DMS53 (cell line): ENCODE results near the gene NOCT.
"Not testable (repeated sequence)": the region's sequence is repeated elsewhere in the genome, so short reads cannot be mapped to it uniquely, and the experiment has no call there.

ENCODE experiments used
- DNase-seq: peaks from one replicate; lab custom pipeline; 2025; lab: John Stamatoyannopoulos, UW

NOCT gene, protein sequence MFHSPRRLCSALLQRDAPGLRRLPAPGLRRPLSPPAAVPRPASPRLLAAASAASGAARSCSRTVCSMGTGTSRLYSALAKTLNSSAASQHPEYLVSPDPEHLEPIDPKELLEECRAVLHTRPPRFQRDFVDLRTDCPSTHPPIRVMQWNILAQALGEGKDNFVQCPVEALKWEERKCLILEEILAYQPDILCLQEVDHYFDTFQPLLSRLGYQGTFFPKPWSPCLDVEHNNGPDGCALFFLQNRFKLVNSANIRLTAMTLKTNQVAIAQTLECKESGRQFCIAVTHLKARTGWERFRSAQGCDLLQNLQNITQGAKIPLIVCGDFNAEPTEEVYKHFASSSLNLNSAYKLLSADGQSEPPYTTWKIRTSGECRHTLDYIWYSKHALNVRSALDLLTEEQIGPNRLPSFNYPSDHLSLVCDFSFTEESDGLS

DNA sequence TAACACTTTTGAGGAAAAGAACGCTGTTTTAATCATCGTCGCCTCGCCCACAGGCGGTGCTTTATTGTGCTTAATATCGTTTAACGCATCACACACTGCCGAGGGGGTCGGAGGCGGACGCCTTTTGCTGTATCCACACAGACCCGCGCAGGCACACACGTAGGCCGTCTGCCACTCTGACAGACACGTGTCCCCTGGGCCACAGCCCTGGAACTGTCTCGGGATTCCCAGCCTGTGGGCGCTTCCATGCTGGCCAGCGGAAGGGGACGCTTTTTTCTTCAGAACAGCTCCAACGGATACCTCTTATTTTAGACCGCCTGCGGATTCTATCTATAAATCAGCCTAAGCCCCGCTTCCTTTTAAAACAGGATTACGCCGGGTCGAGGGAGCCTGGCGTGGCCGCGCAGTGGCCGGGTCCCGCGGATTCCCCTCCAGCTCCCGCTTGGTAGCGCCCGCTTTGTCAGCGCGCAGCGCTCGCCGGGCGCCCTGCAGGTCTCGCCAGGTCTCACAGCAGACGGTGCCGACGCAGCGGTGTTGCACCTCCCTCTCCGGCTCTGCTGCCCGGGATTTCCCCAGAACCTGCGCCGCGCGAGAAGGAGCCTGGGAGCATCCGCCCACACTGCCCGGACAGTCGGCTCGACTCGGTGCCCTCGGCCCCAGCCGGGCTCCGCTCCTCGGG lies at the start of gene NOCT:
Gene NOCT, plus strand, starts transcription at position 513 of the 679 bp plus-strand sequence. CDS start 201 bp downstream, outside the sequence.
- peak; percentile 94 for DNase-seq

DNA sequence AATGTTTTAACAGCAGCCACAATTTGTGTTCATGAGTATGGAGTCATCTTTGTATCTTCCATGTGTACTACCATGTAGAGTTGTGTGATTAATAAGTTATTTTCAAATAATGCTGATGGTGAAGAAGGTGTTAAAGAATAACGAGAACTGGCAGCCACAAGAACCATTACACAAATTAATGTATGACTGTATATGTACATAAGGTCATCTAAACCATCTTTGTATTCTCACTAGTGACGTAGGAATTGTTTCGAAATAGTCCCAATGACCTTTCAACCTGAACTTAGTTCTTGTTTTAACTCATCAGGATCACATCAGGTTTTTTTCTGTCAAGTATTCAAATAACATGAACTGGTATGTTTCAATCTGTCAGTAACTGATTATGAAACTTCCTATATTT lies 48.3 kb upstream of the NOCT start:
- DNase-seq, result no peak

DNA sequence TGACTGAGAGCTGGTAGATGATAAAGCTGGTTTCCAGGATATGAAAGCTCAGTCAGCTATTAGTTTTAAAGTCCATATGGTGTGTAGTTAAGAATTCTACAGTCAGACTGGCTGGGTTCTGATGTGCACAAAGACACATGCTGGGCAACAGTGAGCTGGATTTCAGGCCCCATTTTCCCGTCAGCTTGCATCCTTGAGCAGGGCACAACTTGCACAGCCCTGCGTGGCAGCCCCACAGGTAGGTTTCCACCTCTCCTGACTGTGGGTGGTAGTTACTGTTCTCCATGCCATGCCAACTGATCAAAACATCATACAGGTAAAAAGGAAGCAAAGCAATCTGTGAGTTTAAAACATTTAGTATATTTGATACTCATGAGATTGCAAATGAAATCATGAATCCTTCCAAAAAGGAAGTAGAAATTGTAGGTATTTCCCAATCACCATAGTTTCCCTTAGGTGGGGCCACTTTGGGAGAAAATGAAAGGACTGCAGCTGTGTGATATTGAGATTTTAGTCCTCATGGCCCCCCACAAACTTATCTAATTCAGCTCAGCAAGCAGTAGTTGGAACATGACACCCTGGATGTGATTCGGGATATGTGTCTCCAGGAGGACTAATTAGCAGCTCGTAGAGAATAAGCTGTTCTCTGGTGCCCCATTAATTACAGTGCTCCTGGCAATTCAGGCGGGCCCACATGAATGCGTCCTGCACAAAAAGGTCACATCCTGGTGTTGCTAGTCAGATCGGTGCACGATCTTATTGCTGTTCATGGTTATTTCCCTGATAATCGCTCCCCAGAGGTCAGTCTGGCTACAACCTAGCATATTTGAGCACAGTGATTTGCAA lies 42.4 kb upstream of the NOCT start:
- DNase-seq, result no peak

DNA sequence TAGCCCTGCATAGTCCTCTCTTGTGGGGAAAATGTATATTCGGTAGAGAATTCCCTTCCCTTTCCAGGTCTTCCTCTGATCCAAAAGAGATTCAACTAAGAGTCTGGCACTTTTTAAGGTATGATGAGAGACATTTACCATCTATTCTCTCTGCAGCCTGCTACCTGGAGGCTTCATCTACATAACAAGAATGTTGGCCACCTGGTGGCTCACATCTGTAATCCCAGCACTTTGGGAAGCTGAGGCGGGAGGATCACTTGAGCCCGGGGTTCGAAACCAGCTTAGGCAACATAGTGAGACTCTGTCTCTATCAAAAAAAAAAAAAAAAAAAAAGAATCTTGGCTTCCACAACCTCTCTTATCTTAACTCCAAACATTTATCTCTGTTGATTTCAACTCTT lies 40.4 kb upstream of the NOCT start:
- peak; percentile 5 for DNase-seq

DNA sequence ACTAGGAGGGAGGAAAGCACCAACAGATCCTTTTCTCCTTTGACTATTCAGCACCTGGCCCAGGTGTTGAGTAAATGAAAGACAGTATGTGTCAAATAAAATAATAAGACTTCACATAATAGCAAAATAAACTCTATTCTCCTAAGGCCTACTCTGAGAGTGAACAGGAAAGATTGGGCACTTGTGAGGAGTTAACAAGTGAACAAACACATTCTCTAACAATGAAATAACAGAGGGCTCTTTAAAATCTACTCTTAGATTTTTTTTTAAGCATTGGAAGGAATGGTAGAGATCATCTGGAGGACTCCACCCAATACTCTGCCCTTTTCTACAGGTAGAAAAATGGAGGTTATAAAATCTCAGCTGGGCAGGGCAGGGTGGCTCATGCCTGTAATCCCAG lies 39.1 kb upstream of the NOCT start:
- no peak for DNase-seq

DNA sequence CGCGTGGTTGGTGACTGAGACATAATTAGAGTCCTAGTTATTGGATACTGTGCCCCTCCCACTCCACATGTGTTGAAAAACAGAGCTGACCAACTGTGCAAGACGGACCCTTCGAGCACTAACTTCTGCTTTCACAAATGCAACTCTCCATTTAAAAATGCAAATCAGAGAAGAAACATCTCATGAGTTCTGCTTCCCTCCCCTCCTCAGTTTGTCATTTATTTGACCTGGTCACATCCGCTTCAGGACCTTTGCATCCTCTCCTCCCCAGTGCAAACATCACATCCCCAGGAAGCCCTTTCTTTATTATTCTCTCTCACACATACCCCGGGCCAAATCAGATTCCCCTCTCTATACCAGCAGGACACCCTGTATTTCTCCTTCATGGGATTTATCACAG lies 38.1 kb upstream of the NOCT start:
- DNase-seq, result no peak

DNA sequence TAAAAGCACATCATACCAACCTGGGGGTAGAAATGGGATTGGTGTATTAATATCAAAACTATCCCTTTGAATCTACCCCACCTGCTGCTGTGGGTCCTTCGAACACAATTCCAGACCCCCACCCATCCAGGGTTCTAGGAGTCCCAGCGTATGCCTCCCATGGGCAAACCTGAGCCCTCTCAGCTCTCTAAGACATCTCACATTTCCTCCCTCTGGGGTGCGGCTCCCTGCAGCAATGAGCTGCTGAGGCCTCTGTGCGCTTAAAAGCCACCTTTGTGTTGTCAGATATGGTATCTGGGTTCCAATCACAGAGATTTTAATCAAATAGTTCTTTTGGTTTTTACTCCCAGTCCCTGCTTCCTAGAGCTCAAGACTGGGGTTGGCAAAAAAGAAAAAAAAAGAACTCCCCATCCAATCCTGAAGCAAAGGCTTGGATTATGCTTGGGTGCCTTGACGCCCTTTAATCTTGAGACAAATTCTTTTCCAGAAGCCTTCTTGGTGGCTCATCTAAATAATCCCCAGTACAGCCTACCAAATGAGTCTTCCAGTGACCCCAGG lies 37.5 kb upstream of the NOCT start:
- DNase-seq, result no peak

DNA sequence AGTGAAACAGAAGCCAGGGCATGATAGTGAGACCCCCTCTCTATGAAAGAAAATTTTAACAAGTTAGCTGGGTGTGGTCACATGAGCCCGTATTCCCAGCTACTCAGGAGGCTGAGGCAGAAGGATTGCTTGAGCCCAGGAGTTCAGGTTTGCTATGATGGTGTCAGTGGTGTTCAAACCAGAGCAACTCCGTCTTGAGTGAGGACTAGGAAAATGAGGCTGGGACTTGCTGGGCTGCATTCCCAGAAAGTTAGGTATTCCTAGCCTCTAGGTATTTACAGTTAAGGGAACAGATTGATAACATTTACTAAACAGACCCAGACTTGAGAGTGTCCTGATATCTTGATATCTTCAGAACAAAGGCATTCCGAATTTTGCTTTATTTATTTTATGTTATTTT lies 37.0 kb upstream of the NOCT start:
- no peak for DNase-seq

DNA sequence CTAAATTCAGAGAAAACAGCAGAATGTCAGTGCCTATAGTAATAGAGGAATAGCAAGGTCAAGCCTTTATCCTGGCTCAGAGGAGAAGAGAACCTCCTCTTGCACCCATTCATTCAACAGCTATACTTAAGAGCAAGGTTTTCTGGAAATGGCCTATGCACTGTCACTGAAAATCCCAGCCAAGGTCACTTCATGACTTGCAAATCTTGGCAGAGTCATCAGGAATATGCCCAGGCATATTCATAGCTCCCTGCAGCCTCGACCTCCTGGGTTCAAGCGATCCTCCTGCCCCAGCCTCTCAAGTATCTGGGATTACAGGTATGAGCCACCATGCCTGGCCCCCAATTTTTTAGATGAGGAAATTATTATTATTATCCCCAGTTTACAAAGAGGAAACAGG lies 35.8 kb upstream of the NOCT start:
- no peak for DNase-seq

DNA sequence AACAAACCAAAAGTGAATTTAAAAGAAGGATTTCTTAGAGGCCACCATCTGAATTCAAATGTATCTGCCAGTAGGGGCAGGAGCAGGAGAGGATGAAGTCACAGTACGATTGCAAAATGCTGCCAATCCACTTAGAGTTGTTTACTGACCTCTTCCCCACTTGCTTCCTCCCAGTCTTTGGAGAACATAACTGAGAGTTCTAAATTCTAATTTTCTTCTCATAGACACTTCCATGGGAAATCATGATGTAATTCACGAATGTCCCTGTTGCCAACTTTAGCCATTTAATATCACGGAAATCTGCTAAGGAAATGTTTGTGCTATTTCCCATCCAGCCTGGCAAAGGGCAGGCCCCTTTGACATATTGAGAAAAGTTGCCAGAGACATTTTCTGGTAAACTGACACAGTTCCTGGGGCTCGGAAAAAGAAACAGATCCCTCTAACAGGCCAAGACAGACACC lies 33.6 kb upstream of the NOCT start:
- DNase-seq, result peak; percentile 64

DNA sequence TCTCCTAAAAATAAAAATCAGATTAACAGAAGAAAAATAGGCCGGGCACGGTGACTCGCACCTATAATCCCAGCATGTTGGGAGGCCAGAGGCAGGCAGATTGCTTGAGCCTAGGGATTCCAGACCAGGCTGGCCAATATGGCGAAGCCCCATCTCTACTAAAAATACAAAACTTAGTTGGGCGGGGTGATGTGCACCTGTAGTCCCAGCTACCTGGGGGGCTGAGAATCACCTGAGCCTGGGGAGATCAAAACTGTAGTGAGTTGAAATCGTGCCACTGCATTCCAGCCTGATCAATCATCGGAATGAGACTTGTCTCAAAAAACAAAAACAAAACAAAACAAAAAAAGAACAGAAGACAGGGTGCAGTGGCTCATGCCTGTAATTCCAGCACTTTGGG lies 32.8 kb upstream of the NOCT start:
- no peak for DNase-seq

DNA sequence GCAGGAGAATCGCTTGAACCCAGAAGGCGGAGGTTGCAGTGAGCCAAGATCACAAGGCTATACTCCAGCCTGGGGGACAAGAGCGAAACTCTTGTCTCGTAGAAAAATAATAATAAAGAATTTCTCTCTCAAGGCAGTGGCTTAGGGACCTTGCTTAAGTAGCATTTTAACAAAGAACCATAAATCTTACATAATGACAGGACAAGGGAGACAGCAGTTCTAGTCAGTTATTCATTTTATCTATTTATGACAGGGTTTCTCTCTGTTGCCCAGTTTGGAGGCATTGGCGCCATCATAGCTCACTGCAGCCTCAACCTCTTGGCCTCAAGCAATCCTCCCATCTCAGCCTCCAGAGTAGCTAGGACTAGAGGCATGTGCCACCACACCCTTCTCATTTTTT lies 31.9 kb upstream of the NOCT start:
- no peak for DNase-seq

DNA sequence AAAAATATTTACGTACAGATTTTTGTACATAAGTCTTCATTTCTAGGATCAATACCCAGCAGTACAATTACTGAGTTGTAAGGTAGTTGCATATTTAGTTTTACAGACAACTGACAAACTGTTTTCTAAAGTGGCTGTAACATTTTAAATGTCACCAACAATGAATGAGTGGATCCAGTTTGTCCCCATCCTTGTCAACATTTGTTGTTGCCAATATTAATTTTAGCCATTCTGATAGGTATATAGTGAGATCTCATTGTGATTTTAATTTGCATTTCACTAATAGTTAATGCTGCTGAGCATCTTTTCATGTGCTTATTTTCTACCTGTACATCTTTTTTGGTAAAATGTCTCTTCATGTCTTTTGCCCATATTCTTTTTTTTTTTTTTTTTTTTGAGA lies 30.9 kb upstream of the NOCT start:
- DNase-seq, result no peak

DNA sequence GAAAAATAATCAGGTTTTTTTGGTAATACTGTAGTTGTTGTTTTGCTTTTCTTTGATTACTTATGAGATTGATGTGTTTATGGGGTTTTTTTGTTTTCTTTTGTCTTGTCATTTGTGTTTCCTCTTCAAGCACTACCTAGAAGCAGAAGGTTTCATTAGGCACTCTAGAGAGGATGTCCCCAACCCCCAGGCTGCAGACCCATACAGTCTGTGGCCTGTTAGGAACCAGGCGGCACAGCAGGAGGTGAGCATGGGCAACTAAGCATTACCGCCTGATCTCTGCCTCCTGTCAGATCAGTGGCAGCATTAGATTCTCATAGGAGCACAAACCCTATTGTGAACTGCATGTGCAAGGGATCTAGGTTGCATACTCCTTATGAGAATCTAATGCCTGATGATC lies 22.9 kb upstream of the NOCT start:
- DNase-seq, result no peak

DNA sequence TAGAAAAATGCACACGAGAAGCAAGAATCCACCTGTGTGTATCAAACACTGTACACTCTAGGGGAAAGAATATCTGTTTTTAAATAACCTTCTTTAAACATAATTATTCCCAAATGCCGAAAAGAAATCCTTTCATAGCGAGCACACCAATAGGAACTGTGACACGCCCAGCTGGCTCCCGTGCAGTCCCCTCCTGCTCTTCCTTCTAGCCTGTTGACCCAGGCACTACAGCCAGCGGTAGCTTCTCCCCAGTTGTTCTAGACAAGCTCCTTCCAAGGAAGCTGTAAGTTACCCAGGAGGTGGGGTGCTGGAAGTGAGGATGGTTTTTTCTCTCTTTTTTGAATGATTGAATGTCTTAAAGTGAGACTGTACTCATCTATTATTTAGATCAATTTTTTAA lies 19.5 kb upstream of the NOCT start:
- no peak for DNase-seq

DNA sequence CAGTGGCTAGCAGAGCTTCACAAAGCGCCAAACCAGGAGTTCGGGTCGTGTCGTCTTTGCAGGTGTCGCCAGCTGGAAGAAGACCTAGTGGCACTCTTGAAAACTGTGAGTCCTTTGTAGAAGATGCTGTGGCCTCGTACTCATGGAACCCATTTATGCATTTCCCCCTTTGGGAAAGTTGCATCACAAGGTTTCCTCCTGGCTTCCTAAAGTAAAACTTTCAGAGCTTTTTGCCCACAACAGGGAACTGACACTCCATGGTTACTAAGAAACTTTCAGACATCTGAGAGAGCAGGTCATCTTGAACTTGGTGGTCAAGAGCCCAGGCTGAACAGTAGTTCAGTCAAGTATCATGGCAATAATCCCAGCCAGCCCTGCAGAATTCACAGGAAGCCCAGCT lies 15.9 kb upstream of the NOCT start:
- DNase-seq, result no peak

DNA sequence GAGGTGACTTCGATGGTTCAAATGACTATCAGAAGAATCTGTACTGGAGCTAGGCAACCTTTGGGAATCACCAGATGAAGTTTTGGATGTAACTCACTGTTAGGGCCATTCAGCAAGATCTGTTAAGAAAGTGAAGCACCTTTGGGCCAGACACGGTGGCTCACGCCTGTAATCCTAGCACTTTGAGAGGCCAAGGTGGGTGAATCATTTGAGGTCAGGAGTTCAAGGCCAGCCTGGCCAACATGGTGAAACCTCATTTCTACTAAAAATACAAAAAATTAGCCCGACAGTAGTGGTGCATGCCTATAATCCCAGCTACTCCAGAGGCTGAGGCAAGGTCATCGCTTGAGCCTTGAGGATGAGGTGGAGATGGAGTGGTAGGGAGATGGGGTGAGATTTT lies 15.4 kb upstream of the NOCT start:
- DNase-seq, result not testable (repeated sequence)

DNA sequence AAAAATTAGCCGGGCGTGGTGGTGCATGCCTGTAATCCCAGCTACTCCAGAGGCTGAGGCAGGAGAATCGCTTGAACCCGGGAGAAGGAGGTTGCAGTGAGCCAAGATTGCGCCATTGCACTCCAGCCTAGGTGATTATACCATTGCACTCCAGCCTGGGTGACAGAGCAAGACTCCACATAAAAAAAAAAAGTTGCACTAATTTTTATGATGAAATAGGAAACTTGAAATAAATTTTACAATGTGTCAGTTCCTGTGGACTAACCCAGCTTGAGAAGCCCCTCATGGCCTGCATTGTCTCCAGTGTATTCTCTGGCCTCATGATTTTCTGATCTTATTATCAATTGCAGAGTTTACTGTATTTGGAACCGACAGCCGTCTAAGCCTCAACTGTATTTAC lies 14.2 kb upstream of the NOCT start:
- DNase-seq, result not testable (repeated sequence)

DNA sequence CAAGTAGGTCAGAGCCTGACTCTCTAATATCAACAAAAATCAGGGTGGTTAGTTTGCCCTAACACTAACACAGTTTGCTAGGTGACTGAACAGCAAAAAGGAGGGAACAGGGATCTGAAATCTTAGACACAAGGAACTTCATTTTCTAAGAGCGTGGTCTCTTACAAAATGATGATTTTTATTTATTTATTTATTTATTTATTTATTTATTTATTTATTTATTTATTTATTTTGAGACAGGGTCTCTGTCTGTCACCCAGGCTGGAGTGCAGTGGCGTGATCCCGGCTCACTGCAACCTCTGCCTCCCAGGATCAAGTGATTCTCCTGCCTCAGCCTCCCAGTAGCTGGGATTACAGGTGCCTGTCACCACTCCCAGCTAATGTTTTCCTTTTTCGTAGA lies 11.9 kb upstream of the NOCT start:
- DNase-seq, result not testable (repeated sequence)

DNA sequence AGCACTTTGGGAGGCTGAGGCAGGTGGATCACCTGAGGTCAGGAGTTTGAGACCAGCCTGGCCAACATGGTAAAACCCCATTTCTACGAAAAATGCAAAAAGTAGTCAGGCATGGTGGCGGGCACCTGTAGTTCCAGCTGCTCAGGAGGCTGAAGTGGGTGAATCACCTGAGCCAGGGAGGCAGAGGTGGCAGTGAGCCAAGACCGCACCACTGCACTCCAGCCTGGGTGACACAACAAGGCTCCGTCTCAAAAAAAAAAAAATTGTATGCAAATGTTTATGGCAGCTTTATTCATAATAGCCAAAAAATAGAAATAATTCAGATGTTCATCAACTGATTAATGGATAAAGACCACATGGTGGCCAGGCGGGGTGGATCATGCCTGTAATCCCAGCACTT lies 9.8 kb upstream of the NOCT start:
- DNase-seq, result peak; percentile 90

DNA sequence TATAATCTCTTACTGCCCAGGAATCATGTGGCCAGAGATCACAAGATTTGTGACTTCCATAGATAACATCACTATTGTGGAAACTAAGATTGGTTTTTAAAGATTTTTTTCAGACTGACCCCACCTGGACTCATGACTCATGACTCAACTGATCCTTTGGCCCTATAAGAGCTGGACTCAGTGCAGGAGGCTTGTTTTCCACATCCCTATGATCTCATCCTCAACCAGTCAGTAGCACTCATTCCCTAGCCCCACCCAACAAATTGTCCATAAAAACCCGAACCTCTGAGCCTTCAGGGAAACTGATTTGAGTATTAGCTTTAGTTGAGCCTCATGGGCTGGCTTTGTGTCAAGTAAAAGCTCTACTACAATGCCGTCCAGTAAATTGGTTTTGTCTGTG lies 7.9 kb upstream of the NOCT start:
- peak; percentile 9 for DNase-seq

DNA sequence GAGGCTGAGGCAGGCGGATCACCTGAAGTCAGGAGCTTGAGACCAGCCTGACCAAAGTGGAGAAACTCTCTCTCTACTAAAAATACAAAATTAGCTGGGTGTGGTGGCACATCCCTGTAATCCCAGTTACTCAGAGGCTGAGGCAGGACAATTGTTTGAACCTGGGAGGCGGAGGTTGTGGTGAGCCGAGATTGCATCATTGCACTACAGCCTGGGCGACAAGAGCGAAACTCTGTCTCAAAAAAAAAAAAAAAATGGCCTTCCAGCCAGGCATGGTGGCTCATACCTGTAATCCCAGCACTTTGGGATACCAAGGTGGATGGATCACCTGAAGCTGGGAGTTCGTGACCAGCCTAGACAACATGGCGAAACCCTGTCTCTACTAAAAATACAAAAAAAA lies 7.3 kb upstream of the NOCT start:
- DNase-seq, result not testable (repeated sequence)
